ENCODE results near the gene NPFF. TPM values are rescaled to one million over a fixed set of nuclear protein-coding genes. Genes with fewer than 3 reads are reported as not detected.

The NPFF gene
- total RNA-seq, 2 experiments from 2014 or later: not detected

- DNase-seq (no peak), ATAC-seq (no peak)
- Mint-ChIP-seq H3K4me3 (peak overlapping the region; percentile 76), H3K4me1 (ENCODE audit: low read depth) (peaks cover 33% of the 10 kb centered on the region), H3K27me3 (no peaks in the 10 kb centered on the region), H3K36me3 (ENCODE audit: low read depth) (peaks cover 3% of the 10 kb centered on the region), H3K27ac (no peak overlapping the region), H3K9me3 (no peaks in the 10 kb centered on the region)
- ChIA-PET POLR2A (interaction anchor here (54.1 kb wide), 1 partner anchor 36 kb away, joined by 1494 read pairs; the partner anchor contains the start of gene PCBP2), CTCF (interaction anchor here (1.1 to 2.2 kb wide), 3 partner anchors 151 to 182 kb away, joined by 4 to 9 read pairs (median 6); partner anchors contain the start of gene AAAS)
- intact Hi-C loops (cut with micrococcal nuclease): loop anchor here (10.0 kb wide), 1 partner anchor 148 kb away; no protein-coding TSS in a partner anchor
- TF ChIP-seq CTCF (IDR thresholded peaks at IDR 0.05): no peak
Observed at GRCh38 chr12:53502983-53503728, 4.1 kb downstream of the NPFF start.

- no peak for ATAC-seq
- ChIA-PET POLR2A (interaction anchor here (0.7 to 54.1 kb wide), 3 partner anchors 35 to 181 kb away, joined by 3 to 1494 read pairs (median 7); partner anchors contain the start of genes AAAS and PCBP2), CTCF (interaction anchor here (1.8 to 2.2 kb wide), 3 partner anchors 62 to 181 kb away, joined by 4 to 9 read pairs (median 6); partner anchors contain the start of gene AAAS)
- Mint-ChIP-seq H3K4me1 (ENCODE audit: low read depth) (peaks cover 38% of the 10 kb centered on the region), H3K9me3 (no peaks in the 10 kb centered on the region), H3K36me3 (ENCODE audit: low read depth) (peaks cover 3% of the 10 kb centered on the region), H3K27ac (peak overlapping the region; percentile 94), H3K4me3 (peak overlapping the region; percentile 76), H3K27me3 (no peaks in the 10 kb centered on the region)
- no peak for TF ChIP-seq CTCF (IDR thresholded peaks at IDR 0.05)
- intact Hi-C loops (cut with micrococcal nuclease): loop anchor here (10.0 kb wide), 1 partner anchor 148 kb away; no protein-coding TSS in a partner anchor
- DNase-seq: no peak
Observed at GRCh38 chr12:53502331-53502730, 5.0 kb downstream of the NPFF start.

- Mint-ChIP-seq H3K27ac (peak overlapping the region; percentile 94), H3K27me3 (no peaks in the 10 kb centered on the region), H3K36me3 (ENCODE audit: low read depth) (peaks cover 3% of the 10 kb centered on the region), H3K4me3 (peak overlapping the region; percentile 76), H3K4me1 (ENCODE audit: low read depth) (peaks cover 39% of the 10 kb centered on the region), H3K9me3 (no peaks in the 10 kb centered on the region)
- CTCF ChIA-PET: interaction anchor here (1.1 to 1.9 kb wide), 7 partner anchors 7 to 183 kb away, joined by 3 to 8 read pairs (median 5); partner anchors contain the start of gene AAAS
- ATAC-seq (no peak), DNase-seq (no peak)
- intact Hi-C loops (cut with micrococcal nuclease): loop anchor here (10.0 kb wide), 1 partner anchor 147 kb away; no protein-coding TSS in a partner anchor
- POLR2A ChIA-PET: interaction anchor here (0.7 to 54.1 kb wide), 9 partner anchors 9 to 186 kb away, joined by 3 to 1494 read pairs (median 4); partner anchors contain the start of genes AAAS, ATP5MC2 and PCBP2
- no peak for TF ChIP-seq CTCF (IDR thresholded peaks at IDR 0.05)
Observed at GRCh38 chr12:53501615-53502181, 5.6 kb downstream of the NPFF start.

GRCh38 chr12:53500776-53501614, 6.3 kb downstream of the NPFF start, which contains the start of gene TARBP2:
TARBP2 (plus strand) TSS chr12:53501283; CDS start chr12:53501409, 126 bp downstream.
- DNase-seq (peak; percentile 98), ATAC-seq (peak; percentile 81)
- Mint-ChIP-seq H3K36me3 (ENCODE audit: low read depth) (peaks cover 3% of the 10 kb centered on the region), H3K9me3 (no peaks in the 10 kb centered on the region), H3K4me3 (peak within 1 kb of the TSS; percentile 76), H3K27me3 (no peaks in the 10 kb centered on the region), H3K27ac (peak within 1 kb of the TSS; percentile 94), H3K4me1 (ENCODE audit: low read depth) (peaks cover 39% of the 10 kb centered on the region)
- no peak for TF ChIP-seq CTCF (IDR thresholded peaks at IDR 0.05)
- ChIA-PET POLR2A (interaction anchor here (0.9 to 54.1 kb wide), 9 partner anchors 8 to 201 kb away, joined by 3 to 1494 read pairs (median 4); partner anchors contain the start of genes AAAS, ATP5MC2, MYG1 and PCBP2), CTCF (interaction anchor here (0.9 to 1.9 kb wide), 9 partner anchors 8 to 182 kb away, joined by 3 to 8 read pairs (median 5); partner anchors contain the start of genes AAAS and ATP5MC2)
- intact Hi-C loops (cut with micrococcal nuclease): loop anchor here (10.0 kb wide), 1 partner anchor 146 kb away; no protein-coding TSS in a partner anchor

All from activated CD8-positive, alpha-beta T cell treated with anti-CD3 and anti-CD28 coated beads for 36 hours (primary cell).